ENCODE data around the gene C11orf24.

C11orf24 gene

GRCh38 chr11:68271781-68272608, at the start of gene C11orf24:
Gene C11orf24, minus strand, starts transcription at chr11:68271973. Its CDS starts 8,206 bp downstream, at chr11:68263767.
- H3K36me3 ChIP-seq (ENCODE audit: insufficient read depth, low read length), result no peaks in the 10 kb centered on the region
- H3K9me3 ChIP-seq (ENCODE audit: insufficient read depth, low read depth, low read length), result no peaks in the 10 kb centered on the region
- H3K4me3 ChIP-seq (ENCODE audit: low read length, poor library complexity, severe bottlenecking), result peak within 1 kb of the TSS; percentile 80
- TF ChIP-seq EZH2phosphoT487 (IDR thresholded peaks at IDR 0.05; ENCODE audit: borderline replicate concordance) (no peak), CTCF (conservative IDR thresholded peaks at IDR 0.05; ENCODE audit: low read length) (no peak)
- H3F3A ChIP-seq (ENCODE audit: low read depth), result no peaks in the 10 kb centered on the region
- no peaks in the 10 kb centered on the region for H4K20me1 ChIP-seq (ENCODE audit: insufficient read depth, low read length, poor library complexity, severe bottlenecking)
- H3K27me3 ChIP-seq (ENCODE audit: insufficient read depth, low read length, poor library complexity, severe bottlenecking), result no peaks in the 10 kb centered on the region
- H3K9ac ChIP-seq (ENCODE audit: low read depth, low read length, poor library complexity, severe bottlenecking), result peak within 1 kb of the TSS; percentile 94
- peak within 1 kb of the TSS; percentile 79 for H3K4me2 ChIP-seq (ENCODE audit: low read depth, low read length, poor library complexity, severe bottlenecking)
- H3K79me2 ChIP-seq (ENCODE audit: insufficient read depth, low read length), result 0 out of 2 replicates have a peak, but pooled peaks cover 10% of the 10 kb centered on the region
- H3K9me2 ChIP-seq (replicated peaks; ENCODE audit: low read depth, low read length), result no peaks in the 10 kb centered on the region
- H3K4me1 ChIP-seq (ENCODE audit: insufficient read depth, low read length, poor library complexity, severe bottlenecking), result peaks cover 11% of the 10 kb centered on the region
- H2AFZ ChIP-seq (ENCODE audit: low read length), result peak within 1 kb of the TSS; percentile 91

GRCh38 chr11:68317147-68317785, 45.5 kb upstream of the C11orf24 start:
- Histone ChIP-seq H3K36me3 (ENCODE audit: insufficient read depth, low read length) (no peaks in the 10 kb centered on the region), H2AFZ (ENCODE audit: low read length) (no peak overlapping the region), H3K9me3 (ENCODE audit: insufficient read depth, low read depth, low read length) (no peaks in the 10 kb centered on the region), H3K9ac (ENCODE audit: low read depth, low read length, poor library complexity, severe bottlenecking) (peak overlapping the region; percentile 41), H3K79me2 (ENCODE audit: insufficient read depth, low read length) (peaks cover 91% of the 10 kb centered on the region), H3F3A (ENCODE audit: low read depth) (no peaks in the 10 kb centered on the region), H3K9me2 (replicated peaks; ENCODE audit: low read depth, low read length) (no peaks in the 10 kb centered on the region), H3K4me3 (ENCODE audit: low read length, poor library complexity, severe bottlenecking) (peak overlapping the region; percentile 9), H4K20me1 (ENCODE audit: insufficient read depth, low read length, poor library complexity, severe bottlenecking) (peaks cover 24% of the 10 kb centered on the region), H3K4me2 (ENCODE audit: low read depth, low read length, poor library complexity, severe bottlenecking) (peak overlapping the region; percentile 33), H3K27me3 (ENCODE audit: insufficient read depth, low read length, poor library complexity, severe bottlenecking) (no peaks in the 10 kb centered on the region), H3K4me1 (ENCODE audit: insufficient read depth, low read length, poor library complexity, severe bottlenecking) (peaks cover 43% of the 10 kb centered on the region)
- no peak for TF ChIP-seq EZH2phosphoT487 (IDR thresholded peaks at IDR 0.05; ENCODE audit: borderline replicate concordance)
- TF ChIP-seq CTCF (conservative IDR thresholded peaks at IDR 0.05; ENCODE audit: low read length), result no peak

- Histone ChIP-seq H3K9me2 (replicated peaks; ENCODE audit: low read depth, low read length) (no peaks in the 10 kb centered on the region), H3K4me3 (ENCODE audit: low read length, poor library complexity, severe bottlenecking) (peak overlapping the region; percentile 81), H3K36me3 (ENCODE audit: insufficient read depth, low read length) (no peaks in the 10 kb centered on the region), H3K4me1 (ENCODE audit: insufficient read depth, low read length, poor library complexity, severe bottlenecking) (peaks cover 36% of the 10 kb centered on the region), H3K79me2 (ENCODE audit: insufficient read depth, low read length) (peaks cover 72% of the 10 kb centered on the region), H4K20me1 (ENCODE audit: insufficient read depth, low read length, poor library complexity, severe bottlenecking) (peaks cover 21% of the 10 kb centered on the region), H3K9me3 (ENCODE audit: insufficient read depth, low read depth, low read length) (no peaks in the 10 kb centered on the region), H3K9ac (ENCODE audit: low read depth, low read length, poor library complexity, severe bottlenecking) (peak overlapping the region; percentile 81), H3K4me2 (ENCODE audit: low read depth, low read length, poor library complexity, severe bottlenecking) (peak overlapping the region; percentile 87), H2AFZ (ENCODE audit: low read length) (no peak overlapping the region), H3K27me3 (ENCODE audit: insufficient read depth, low read length, poor library complexity, severe bottlenecking) (no peaks in the 10 kb centered on the region), H3F3A (ENCODE audit: low read depth) (peaks cover 11% of the 10 kb centered on the region)
- TF ChIP-seq EZH2phosphoT487 (IDR thresholded peaks at IDR 0.05; ENCODE audit: borderline replicate concordance) (no peak), CTCF (conservative IDR thresholded peaks at IDR 0.05; ENCODE audit: low read length) (no peak)
Observed at GRCh38 chr11:68315171-68315920, 43.6 kb upstream of the C11orf24 start.

Measured in Loucy (cell line).